SK-N-SH (cell line): ENCODE data around the gene PGF. TPM values are rescaled to one million over a fixed set of nuclear protein-coding genes. Genes with fewer than 3 reads are reported as not detected.

Source experiments
- CTCF ChIA-PET: fragments of 300-600, 350-600 bp; formaldehyde crosslinking; extraction: SDS; loops from one replicate; lab custom pipeline; 2021; lab: Yijun Ruan, JAX
- POLR2A ChIA-PET: fragments of 350-600 bp; sonication (Branson Sonifier 250); formaldehyde crosslinking; extraction: SDS; loops from one replicate; lab custom pipeline; 2020; ENCODE audit warnings: antibody characterized with exemption, inconsistent platforms; lab: Yijun Ruan, JAX
- DNase-seq: peaks from one replicate; pipeline ENCODE4 v3.0.0; 2012
- H2AFZ ChIP-seq: fragments of 200-600 bp; sonication (generic); 2 replicates; pipeline ENCODE4 v1.8.1; 2016; ENCODE audit warnings: antibody characterized with exemption, mild to moderate bottlenecking, low read depth
- H3F3A ChIP-seq: fragments of 200-600 bp; sonication (generic); replicated peaks from 2 replicates; pipeline ENCODE3; 2016; ENCODE audit warnings: antibody characterized with exemption, mild to moderate bottlenecking; ENCODE audit not compliant: insufficient read depth
- H3K27ac ChIP-seq, 2 experiments: fragments of 200-500 bp in 1 of 2; fragments of 200-600 bp in 1 of 2; sonication (Bioruptor generic) in 1 of 2; sonication (generic), shearing (Covaris generic) in 1 of 2; 2 replicates each; pipeline versions ENCODE4 v1.5.1 to v1.6.1; 2014 to 2016; ENCODE audit warnings: low read depth in 2 of 2, inconsistent platforms in 1 of 2, low read length in 1 of 2, mild to moderate bottlenecking in 1 of 2, mixed read lengths in 1 of 2
- H3K27me3 ChIP-seq: fragments of 200-600 bp; sonication (generic), shearing (Covaris generic); 2 replicates; pipeline ENCODE4 v1.6.1; 2016; ENCODE audit warnings: mixed run types; ENCODE audit not compliant: insufficient read depth
- H3K36me3 ChIP-seq, 2 experiments: fragments of 200-500 bp in 1 of 2; fragments of 200-600 bp in 1 of 2; sonication (Bioruptor generic) in 1 of 2; sonication (generic) in 1 of 2; replicated peaks in 1 of 2; 2 replicates each; pipeline versions ENCODE3 to v1.5.1; 2014 to 2016; ENCODE audit warnings: low read length in 1 of 2, mild to moderate bottlenecking in 1 of 2; ENCODE audit not compliant: insufficient read depth in 2 of 2, control insufficient read depth in 1 of 2
- H3K4me1 ChIP-seq, 2 experiments: fragments of 200-500 bp in 1 of 2; fragments of 200-600 bp in 1 of 2; sonication (Bioruptor generic) in 1 of 2; sonication (generic), shearing (Covaris generic) in 1 of 2; 2 replicates each; pipeline versions ENCODE4 v1.5.1 to v1.6.1; 2014 to 2016; ENCODE audit warnings: low read depth in 1 of 2, low read length in 1 of 2, mixed run types in 1 of 2; ENCODE audit not compliant: insufficient read depth in 2 of 2, control insufficient read depth in 1 of 2
- H3K4me2 ChIP-seq: fragments of 200-600 bp; sonication (generic), shearing (Covaris generic); 2 replicates; pipeline ENCODE4 v1.6.1; 2017; ENCODE audit warnings: mixed run types
- H3K4me3 ChIP-seq, 2 experiments: fragments of 200-500 bp in 1 of 2; fragments of 200-600 bp in 1 of 2; sonication (Bioruptor generic) in 1 of 2; sonication (generic), shearing (Covaris generic) in 1 of 2; 2 replicates each; pipeline versions ENCODE4 v1.5.1 to v1.8.1; 2014 to 2016; ENCODE audit warnings: low read depth in 2 of 2, inconsistent platforms in 1 of 2, low read length in 1 of 2, mild to moderate bottlenecking in 1 of 2, mixed read lengths in 1 of 2, moderate library complexity in 1 of 2
- H3K79me2 ChIP-seq: fragments of 200-600 bp; sonication (generic); 2 replicates; pipeline ENCODE4 v1.8.1; 2017; ENCODE audit warnings: mild to moderate bottlenecking; ENCODE audit not compliant: insufficient read depth
- H3K9ac ChIP-seq: fragments of 200-600 bp; sonication (generic); 2 replicates; pipeline ENCODE4 v1.6.1; 2017; ENCODE audit warnings: mixed run types
- H3K9me2 ChIP-seq: fragments of 200-600 bp; sonication (generic); 2 replicates; pipeline ENCODE4 v1.6.1; 2017; ENCODE audit warnings: mixed run types
- H3K9me3 ChIP-seq: fragments of 200-600 bp; sonication (generic); 2 replicates; pipeline ENCODE4 v1.6.1; 2017; ENCODE audit warnings: mixed run types, mild to moderate bottlenecking, moderate library complexity
- H4K20me1 ChIP-seq: fragments of 200-600 bp; sonication (generic); 2 replicates; pipeline ENCODE4 v1.6.1; 2017; ENCODE audit warnings: mild to moderate bottlenecking, mixed run types; ENCODE audit not compliant: insufficient read depth
- CHD2 ChIP-seq: fragments of 150-350 bp; IDR thresholded peaks from 2 replicates; pipeline ENCODE4 v1.6.1; 2018; ENCODE audit warnings: low read length; ENCODE audit not compliant: partially characterized antibody
- ELF1 ChIP-seq: IDR thresholded peaks from 2 replicates; pipeline ENCODE4 v1.4.0; 2012
- EP300 ChIP-seq, 2 experiments: IDR thresholded peaks; 2 replicates each; pipeline versions ENCODE4 v1.4.0 to v1.6.1; 2012; ENCODE audit warnings: borderline replicate concordance in 1 of 2, low read depth in 1 of 2, low read length in 1 of 2
- FOXM1 ChIP-seq: IDR thresholded peaks from 2 replicates; pipeline ENCODE4 v1.4.0; 2012; ENCODE audit warnings: low read depth, mild to moderate bottlenecking
- GABPA ChIP-seq: IDR thresholded peaks from 2 replicates; pipeline ENCODE4 v1.4.0; 2012; ENCODE audit warnings: low read depth, mild to moderate bottlenecking
- JUND ChIP-seq: IDR thresholded peaks from 2 replicates; pipeline ENCODE4 v1.4.0; 2012
- MEF2A ChIP-seq: IDR thresholded peaks from 2 replicates; pipeline ENCODE4 v1.4.0; 2012; ENCODE audit warnings: low read depth, borderline replicate concordance
- MXI1 ChIP-seq: IDR thresholded peaks from 2 replicates; pipeline ENCODE4 v1.6.1; 2012; ENCODE audit warnings: mild to moderate bottlenecking, low read depth, low read length, improper control_type of control experiment
- NFIC ChIP-seq: IDR thresholded peaks from 2 replicates; pipeline ENCODE4 v1.4.0; 2012; ENCODE audit warnings: borderline replicate concordance
- POLR2AphosphoS5 ChIP-seq: IDR thresholded peaks from 2 replicates; pipeline ENCODE4 v1.6.1; 2012; ENCODE audit warnings: low read depth, low read length
- RFX5 ChIP-seq: IDR thresholded peaks from 2 replicates; pipeline ENCODE4 v1.6.1; 2012; ENCODE audit warnings: mild to moderate bottlenecking, improper control_type of control experiment, low read length
- SIN3A ChIP-seq: IDR thresholded peaks from 2 replicates; pipeline ENCODE4 v1.6.1; 2012; ENCODE audit warnings: low read depth, mild to moderate bottlenecking, low read length, moderate library complexity, borderline replicate concordance
- SMC3 ChIP-seq: IDR thresholded peaks from 2 replicates; pipeline ENCODE4 v1.6.1; 2012; ENCODE audit warnings: low read depth, low read length, improper control_type of control experiment
- TAF1 ChIP-seq: IDR thresholded peaks from 2 replicates; pipeline ENCODE4 v1.6.1; 2012; ENCODE audit warnings: low read depth, mild to moderate bottlenecking, low read length, moderate library complexity, borderline replicate concordance
- TCF12 ChIP-seq: IDR thresholded peaks from 2 replicates; pipeline ENCODE4 v1.4.0; 2012
- YY1 ChIP-seq: IDR thresholded peaks from 2 replicates; pipeline ENCODE4 v1.4.0; 2012; ENCODE audit warnings: low read depth, mild to moderate bottlenecking
- WGBS: methylation state at CpG from one replicate; pipeline ENCODE4 v1.1.6; 2017; ENCODE audit warnings: low lambda C conversion rate; 5-methylcytosine and 5-hydroxymethylcytosine counted together
- polyA plus RNA-seq, 3 experiments: library from polyadenylated mRNA; depleted of rRNA; stranded (reverse); fragments of >200 nt; gene quantifications; 2 replicates each; pipeline ENCODE4 v1.2.3, GENCODE V29; 2012
- TF ChIP-seq, protein P1 (sequence below): fragments of 150-350 bp; IDR thresholded peaks from 2 replicates; pipeline ENCODE4 v1.6.1; 2016; ENCODE audit warnings: mild to moderate bottlenecking, low read depth, low read length
- TF ChIP-seq, protein P2 (sequence below): fragments of 150-350 bp; IDR thresholded peaks from 2 replicates; pipeline ENCODE4 v1.6.1; 2017; ENCODE audit warnings: antibody characterized with exemption, low read length, low read depth, borderline replicate concordance
- TF ChIP-seq, protein P3 (sequence below): IDR thresholded peaks from 2 replicates; pipeline ENCODE4 v1.4.0; 2012; ENCODE audit warnings: low read depth
- TF ChIP-seq, protein P4 (sequence below): IDR thresholded peaks from 2 replicates; pipeline ENCODE4 v1.4.0; 2012; ENCODE audit warnings: low read depth, borderline replicate concordance

PGF gene
- polyA plus RNA-seq, 1 of the 3 experiments (the other 2 are of a cell fraction), result 4.4 TPM

DNA sequence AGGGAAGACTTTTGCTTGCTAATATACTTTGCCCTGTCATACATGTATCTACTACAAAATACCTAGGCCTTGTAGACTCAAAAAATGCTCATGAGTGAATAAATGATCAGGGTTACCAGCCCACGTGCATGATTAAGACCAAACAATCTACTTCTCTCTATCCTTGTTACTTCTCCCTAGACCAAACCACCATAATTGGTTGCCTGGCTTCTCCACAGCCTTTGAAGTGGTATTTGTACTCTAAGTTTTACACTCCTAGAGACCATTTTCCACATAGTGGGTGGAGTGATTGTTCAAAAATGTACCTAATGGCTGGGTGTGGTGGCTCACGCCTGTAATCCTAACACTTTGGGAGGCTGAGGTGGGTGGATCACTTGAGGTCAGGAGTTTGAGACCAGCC is 18.2 kb downstream of the PGF start:
- Histone ChIP-seq H3K79me2 (no peaks in the 10 kb centered on the region), H3K9me2 (no peaks in the 10 kb centered on the region), H3K36me3 (no peaks in the 10 kb centered on the region), H3K27me3 (no peaks in the 10 kb centered on the region), H3K4me1 (peaks cover 8 to 17% of the 10 kb centered on the region in 2 experiments; a peak in 3 of 4 replicates), H3F3A (peaks cover 6% of the 10 kb centered on the region), H3K4me2 (no peak overlapping the region), H3K9me3 (no peaks in the 10 kb centered on the region), H3K27ac (no peak overlapping the region), H3K4me3 (no peak overlapping the region), H3K9ac (no peak overlapping the region), H2AFZ (no peak overlapping the region), H4K20me1 (no peaks in the 10 kb centered on the region)
- TF ChIP-seq, protein P1, sequence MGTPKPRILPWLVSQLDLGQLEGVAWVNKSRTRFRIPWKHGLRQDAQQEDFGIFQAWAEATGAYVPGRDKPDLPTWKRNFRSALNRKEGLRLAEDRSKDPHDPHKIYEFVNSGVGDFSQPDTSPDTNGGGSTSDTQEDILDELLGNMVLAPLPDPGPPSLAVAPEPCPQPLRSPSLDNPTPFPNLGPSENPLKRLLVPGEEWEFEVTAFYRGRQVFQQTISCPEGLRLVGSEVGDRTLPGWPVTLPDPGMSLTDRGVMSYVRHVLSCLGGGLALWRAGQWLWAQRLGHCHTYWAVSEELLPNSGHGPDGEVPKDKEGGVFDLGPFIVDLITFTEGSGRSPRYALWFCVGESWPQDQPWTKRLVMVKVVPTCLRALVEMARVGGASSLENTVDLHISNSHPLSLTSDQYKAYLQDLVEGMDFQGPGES, result no peak
- TF ChIP-seq FOXM1 (no peak), EP300 (IDR thresholded peaks at IDR 0.05; ENCODE audit: borderline replicate concordance in 1 of 2, low read depth in 1 of 2, low read length in 1 of 2) (no peak), RFX5 (no peak), ELF1 (no peak), JUND (no peak), MXI1 (no peak), NFIC (no peak), SIN3A (no peak), YY1 (no peak), GABPA (no peak), CHD2 (no peak), MEF2A (no peak), TCF12 (no peak), TAF1 (no peak), SMC3 (no peak), POLR2AphosphoS5 (no peak)
- TF ChIP-seq, protein P2, sequence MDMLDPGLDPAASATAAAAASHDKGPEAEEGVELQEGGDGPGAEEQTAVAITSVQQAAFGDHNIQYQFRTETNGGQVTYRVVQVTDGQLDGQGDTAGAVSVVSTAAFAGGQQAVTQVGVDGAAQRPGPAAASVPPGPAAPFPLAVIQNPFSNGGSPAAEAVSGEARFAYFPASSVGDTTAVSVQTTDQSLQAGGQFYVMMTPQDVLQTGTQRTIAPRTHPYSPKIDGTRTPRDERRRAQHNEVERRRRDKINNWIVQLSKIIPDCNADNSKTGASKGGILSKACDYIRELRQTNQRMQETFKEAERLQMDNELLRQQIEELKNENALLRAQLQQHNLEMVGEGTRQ, result no peak
- TF ChIP-seq, protein P3, sequence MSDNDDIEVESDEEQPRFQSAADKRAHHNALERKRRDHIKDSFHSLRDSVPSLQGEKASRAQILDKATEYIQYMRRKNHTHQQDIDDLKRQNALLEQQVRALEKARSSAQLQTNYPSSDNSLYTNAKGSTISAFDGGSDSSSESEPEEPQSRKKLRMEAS, result no peak
- TF ChIP-seq, protein P4, sequence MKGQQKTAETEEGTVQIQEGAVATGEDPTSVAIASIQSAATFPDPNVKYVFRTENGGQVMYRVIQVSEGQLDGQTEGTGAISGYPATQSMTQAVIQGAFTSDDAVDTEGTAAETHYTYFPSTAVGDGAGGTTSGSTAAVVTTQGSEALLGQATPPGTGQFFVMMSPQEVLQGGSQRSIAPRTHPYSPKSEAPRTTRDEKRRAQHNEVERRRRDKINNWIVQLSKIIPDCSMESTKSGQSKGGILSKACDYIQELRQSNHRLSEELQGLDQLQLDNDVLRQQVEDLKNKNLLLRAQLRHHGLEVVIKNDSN, result no peak
- CTCF ChIA-PET, result interaction anchor here (1.2 to 18.5 kb wide), 4 partner anchors 9 to 151 kb away, joined by 3 to 290 read pairs (median 20); no protein-coding TSS in a partner anchor
- POLR2A ChIA-PET, result no interaction called here
- no peak for DNase-seq
- WGBS, result 65% methylated on average over 2 of the region's 2 CpGs
